Esophagus muscularis mucosa (tissue), 4 donors: ENCODE data around the gene BCS1L.

Experiments used
- CTCF ChIP-seq, 3 experiments: fragments of 200-600 bp in 2 of 3; fragments of 450-650 bp in 1 of 3; sonication (generic) in 2 of 3; IDR thresholded peaks; one replicate each; pipeline ENCODE4 v1.5.1; 2017 to 2019; ENCODE audit warnings: antibody characterized with exemption in 3 of 3, mild to moderate bottlenecking in 2 of 3, moderate library complexity in 1 of 3
- EP300 ChIP-seq: sonication (generic); formaldehyde crosslinking; IDR thresholded peaks from one replicate; pipeline ENCODE4 v1.6.1; 2017; ENCODE audit warnings: antibody characterized with exemption
- POLR2A ChIP-seq: fragments of 450-650 bp; IDR thresholded peaks from one replicate; pipeline ENCODE4 v1.6.1; 2017; ENCODE audit warnings: antibody characterized with exemption, moderate library complexity, mild to moderate bottlenecking, low read depth

- TF ChIP-seq CTCF (IDR thresholded peaks at IDR 0.05) (no peak), POLR2A (no peak), EP300 (no peak)
Observed at GRCh38 chr2:218703341-218703740, 43.9 kb downstream of the BCS1L start.
